ENCODE data around the gene KRTAP22-2.

GRCh38 chr21:30561264-30561895 lies 28.8 kb downstream of the KRTAP22-2 start, which contains the start of gene KRTAP19-7:
- TF ChIP-seq CBX2 (IDR thresholded peaks at IDR 0.05; ENCODE audit: borderline replicate concordance, low read depth) = no peak
- no peak for TF ChIP-seq HOXB13 (CRISPR knock-in tag; IDR thresholded peaks at IDR 0.05; ENCODE audit: low read depth)
- TF ChIP-seq CTCF (IDR thresholded peaks at IDR 0.05) = no peak
- TF ChIP-seq MAFK (IDR thresholded peaks at IDR 0.05; ENCODE audit: partially characterized antibody) = no peak
- no peak for TF ChIP-seq RCOR1 (IDR thresholded peaks at IDR 0.05; ENCODE audit: low read depth, low read length)
- no peak for TF ChIP-seq USF2 (IDR thresholded peaks at IDR 0.05)
- TF ChIP-seq, protein P1, sequence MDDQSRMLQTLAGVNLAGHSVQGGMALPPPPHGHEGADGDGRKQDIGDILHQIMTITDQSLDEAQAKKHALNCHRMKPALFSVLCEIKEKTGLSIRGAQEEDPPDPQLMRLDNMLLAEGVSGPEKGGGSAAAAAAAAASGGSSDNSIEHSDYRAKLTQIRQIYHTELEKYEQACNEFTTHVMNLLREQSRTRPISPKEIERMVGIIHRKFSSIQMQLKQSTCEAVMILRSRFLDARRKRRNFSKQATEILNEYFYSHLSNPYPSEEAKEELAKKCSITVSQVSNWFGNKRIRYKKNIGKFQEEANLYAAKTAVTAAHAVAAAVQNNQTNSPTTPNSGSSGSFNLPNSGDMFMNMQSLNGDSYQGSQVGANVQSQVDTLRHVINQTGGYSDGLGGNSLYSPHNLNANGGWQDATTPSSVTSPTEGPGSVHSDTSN (IDR thresholded peaks at IDR 0.05) = no peak
- no peak for TF ChIP-seq CEBPB (IDR thresholded peaks at IDR 0.05)
- TF ChIP-seq CHD4 (IDR thresholded peaks at IDR 0.05; ENCODE audit: borderline replicate concordance) = no peak
- no peak for TF ChIP-seq HOXA7 (CRISPR knock-in tag; IDR thresholded peaks at IDR 0.05)
- TF ChIP-seq BCL3 (IDR thresholded peaks at IDR 0.05) = no peak
- TF ChIP-seq BHLHE40 (IDR thresholded peaks at IDR 0.05; ENCODE audit: low read depth, low read length) = no peak
- TF ChIP-seq POLR2A (IDR thresholded peaks at IDR 0.05; ENCODE audit: low read length) = no peak

All from A549 (cell line).